ENCODE results near the gene PTPRN2. TPM values are rescaled to one million over a fixed set of nuclear protein-coding genes. Genes with fewer than 3 reads are reported as not detected.

PTPRN2 gene
- total RNA-seq, 1 experiment from 2014 or later, result 2.1 TPM

GRCh38 chr7:157832421-157832820 lies 755.2 kb downstream of the PTPRN2 start:
- Histone ChIP-seq H3K4me1 (ENCODE audit: control insufficient read depth in 1 of 2, insufficient read depth in 2 of 2, low read length in 2 of 2) (no peaks in the 10 kb centered on the region), H3K27me3 (ENCODE audit: insufficient read depth, low read length) (peaks cover 17% of the 10 kb centered on the region), H3K79me2 (ENCODE audit: insufficient read depth, low read length) (no peaks in the 10 kb centered on the region), H3K9ac (ENCODE audit: low read length) (no peak overlapping the region), H4K20me1 (ENCODE audit: insufficient read depth) (no peaks in the 10 kb centered on the region), H3K9me3 (ENCODE audit: control insufficient read depth in 1 of 2, insufficient read depth in 1 of 2, low read depth in 1 of 2, low read length in 2 of 2) (no peaks in the 10 kb centered on the region), H2AFZ (ENCODE audit: low read depth, low read length, poor library complexity, severe bottlenecking) (no peak overlapping the region), H3K9me2 (ENCODE audit: insufficient read depth) (no peaks in the 10 kb centered on the region), H3K27ac (ENCODE audit: low read depth, low read length) (no peak overlapping the region), H3K36me3 (ENCODE audit: control insufficient read depth in 1 of 2, insufficient read depth in 2 of 2, low read length in 2 of 2) (no peaks in the 10 kb centered on the region), H3K4me3 (replicated peaks in 1 of 2; ENCODE audit: low read depth in 1 of 2, low read length in 2 of 2) (no peak overlapping the region), H3K4me2 (ENCODE audit: low read length) (no peak overlapping the region)
- ChIA-PET POLR2A (no interaction called here), RAD21 (ENCODE audit: low non-redundant PET in 1 of 2, low total read pairs in 2 of 2, uncharacterized antibody in 2 of 2, unreplicated experiment in 2 of 2) (no interaction called here), CTCF (no interaction called here)
- no TSS peak for BruUV-seq (replicated peaks)
- DNase-seq (ENCODE audit: low read depth, low spot score) (no peak), ATAC-seq (no peak)
- intact Hi-C loops (cut with micrococcal nuclease), result no loop called here
- TF ChIP-seq EZH2phosphoT487 (IDR thresholded peaks at IDR 0.05; ENCODE audit: borderline replicate concordance) (no peak), FOSL1 (IDR thresholded peaks at IDR 0.05; ENCODE audit: low read depth) (no peak), ELF1 (IDR thresholded peaks at IDR 0.05; ENCODE audit: borderline replicate concordance, low read depth) (no peak), SP1 (IDR thresholded peaks at IDR 0.05; ENCODE audit: low read depth) (no peak), YY1 (IDR thresholded peaks at IDR 0.05; ENCODE audit: extremely low read depth, insufficient replicate concordance, low read depth, low read length) (no peak), EGR1 (IDR thresholded peaks at IDR 0.05; ENCODE audit: low read depth) (no peak), POLR2A (IDR thresholded peaks at IDR 0.05; ENCODE audit: borderline replicate concordance, extremely low read depth, insufficient read depth, insufficient read length) (no peak), EZH2 (IDR thresholded peaks at IDR 0.05) (no peak)
- TF ChIP-seq, protein P1, sequence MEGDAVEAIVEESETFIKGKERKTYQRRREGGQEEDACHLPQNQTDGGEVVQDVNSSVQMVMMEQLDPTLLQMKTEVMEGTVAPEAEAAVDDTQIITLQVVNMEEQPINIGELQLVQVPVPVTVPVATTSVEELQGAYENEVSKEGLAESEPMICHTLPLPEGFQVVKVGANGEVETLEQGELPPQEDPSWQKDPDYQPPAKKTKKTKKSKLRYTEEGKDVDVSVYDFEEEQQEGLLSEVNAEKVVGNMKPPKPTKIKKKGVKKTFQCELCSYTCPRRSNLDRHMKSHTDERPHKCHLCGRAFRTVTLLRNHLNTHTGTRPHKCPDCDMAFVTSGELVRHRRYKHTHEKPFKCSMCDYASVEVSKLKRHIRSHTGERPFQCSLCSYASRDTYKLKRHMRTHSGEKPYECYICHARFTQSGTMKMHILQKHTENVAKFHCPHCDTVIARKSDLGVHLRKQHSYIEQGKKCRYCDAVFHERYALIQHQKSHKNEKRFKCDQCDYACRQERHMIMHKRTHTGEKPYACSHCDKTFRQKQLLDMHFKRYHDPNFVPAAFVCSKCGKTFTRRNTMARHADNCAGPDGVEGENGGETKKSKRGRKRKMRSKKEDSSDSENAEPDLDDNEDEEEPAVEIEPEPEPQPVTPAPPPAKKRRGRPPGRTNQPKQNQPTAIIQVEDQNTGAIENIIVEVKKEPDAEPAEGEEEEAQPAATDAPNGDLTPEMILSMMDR (IDR thresholded peaks at IDR 0.05 in 2 of 3, conservative IDR thresholded peaks at IDR 0.05 in 1 of 3; ENCODE audit: borderline replicate concordance in 1 of 3, insufficient read depth in 1 of 3, low read depth in 2 of 3, low read length in 2 of 3), result no peak
- TF ChIP-seq, protein P2, sequence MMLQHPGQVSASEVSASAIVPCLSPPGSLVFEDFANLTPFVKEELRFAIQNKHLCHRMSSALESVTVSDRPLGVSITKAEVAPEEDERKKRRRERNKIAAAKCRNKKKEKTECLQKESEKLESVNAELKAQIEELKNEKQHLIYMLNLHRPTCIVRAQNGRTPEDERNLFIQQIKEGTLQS (IDR thresholded peaks at IDR 0.05), result no peak
